PFSK-1 (cell line): ENCODE measurements around the gene ANO3.
A peak's percentile ranks its signal among the peaks of the same experiment; 100 is the strongest.

Experiments
- FOXP2 ChIP-seq: optimal IDR thresholded peaks from 2 replicates; pipeline ENCODE3; 2011; ENCODE audit warnings: borderline replicate concordance, control low read depth, inconsistent platforms; ENCODE audit not compliant: insufficient read depth; ENCODE audit errors: extremely low read length, extremely low read depth
- POLR2AphosphoS5 ChIP-seq: IDR thresholded peaks from 2 replicates; pipeline ENCODE4 v1.6.1; 2012; ENCODE audit warnings: low read depth, mild to moderate bottlenecking, control low read depth, low read length, moderate library complexity

- TF ChIP-seq POLR2AphosphoS5 (peak; percentile 66), FOXP2 (no peak)
Observed at GRCh38 chr11:26477396-26477795, 145.5 kb downstream of the ANO3 start.
